Naive B cell (primary cell): Measurements from ENCODE around the gene AK9. TPM values are rescaled to one million over a fixed set of nuclear protein-coding genes. Genes with fewer than 3 reads are reported as not detected.

Experiments used
- ATAC-seq, 2 donors: fragments of 150-1000 bp; cut with Tn5 transposase; 2 replicates each; pipeline ENCODE4 v1.10.0; 2021; ENCODE audit warnings: low read depth in 2 of 2, mild to moderate bottlenecking in 2 of 2, moderate library complexity in 2 of 2
- DNase-seq: peaks from one replicate; pipeline ENCODE4 v3.0.0; 2022
- H3K27ac Mint-ChIP-seq, 6 donors: one replicate each; pipeline ENCODE4 v1.8.0; 2020 to 2022; ENCODE audit warnings: mild to moderate bottlenecking in 6 of 6, mixed read lengths in 6 of 6, moderate library complexity in 5 of 6, inconsistent platforms in 2 of 6
- H3K27me3 Mint-ChIP-seq, 3 donors: one replicate each; pipeline ENCODE4 v1.8.0; 2021 to 2022; ENCODE audit warnings: mixed read lengths in 3 of 3, mild to moderate bottlenecking in 1 of 3
- H3K36me3 Mint-ChIP-seq, 2 donors: one replicate each; pipeline ENCODE4 v1.8.0; 2020 to 2022; ENCODE audit warnings: mixed read lengths in 2 of 2, inconsistent platforms in 1 of 2, mild to moderate bottlenecking in 1 of 2
- H3K4me1 Mint-ChIP-seq, 3 donors: one replicate each; pipeline ENCODE4 v1.8.0; 2020 to 2022; ENCODE audit warnings: mixed read lengths in 3 of 3, inconsistent platforms in 1 of 3, mild to moderate bottlenecking in 1 of 3, moderate library complexity in 1 of 3
- H3K4me3 Mint-ChIP-seq, 8 donors: one replicate each; pipeline ENCODE4 v1.8.0; 2020 to 2022; ENCODE audit warnings: mild to moderate bottlenecking in 8 of 8, mixed read lengths in 8 of 8, moderate library complexity in 8 of 8, inconsistent platforms in 2 of 8
- H3K9me3 Mint-ChIP-seq, 7 donors: one replicate each; pipeline ENCODE4 v1.8.0; 2020 to 2022; ENCODE audit warnings: mixed read lengths in 7 of 7, mild to moderate bottlenecking in 5 of 7, inconsistent platforms in 2 of 7, moderate library complexity in 1 of 7
- polyA plus RNA-seq, 6 donors: library from polyadenylated mRNA; unstranded; fragments of 300-500 nt; fragmentation: Illumina TruSeq; gene quantifications; one replicate each; pipeline ENCODE4 v1.2.3, GENCODE V29; 2021; ENCODE audit warnings: low read depth in 6 of 6

The AK9 gene
- polyA plus RNA-seq, 6 donors from 2014 or later: 6.8 to 23.5 (median 15.9) TPM

- ATAC-seq: no peak
- Mint-ChIP-seq H3K9me3 (peaks cover 0 to 2% (median 0%) of the 10 kb centered on the region in 7 donors), H3K27ac (peak overlapping the region; percentile 61 to 95 (median 92)), H3K4me3 (peak overlapping the region in 3 of 8 donors; percentile 9 to 81 (median 11)), H3K27me3 (no peaks in the 10 kb centered on the region), H3K36me3 (peaks cover 0 to 8% of the 10 kb centered on the region in 2 donors), H3K4me1 (peaks cover 63 to 88% (median 83%) of the 10 kb centered on the region in 3 donors)
- DNase-seq: no peak
Observed at GRCh38 chr6:109446541-109446940, 244.5 kb downstream of the AK9 start.

- peaks cover 0 to 8% of the 10 kb centered on the region in 2 donors for H3K36me3 Mint-ChIP-seq
- no peak for ATAC-seq
- peak overlapping the region; percentile 53 to 95 (median 76) for H3K27ac Mint-ChIP-seq
- H3K27me3 Mint-ChIP-seq: no peaks in the 10 kb centered on the region
- peak overlapping the region in 2 of 8 donors; percentile 9 to 81 for H3K4me3 Mint-ChIP-seq
- H3K9me3 Mint-ChIP-seq: peaks cover 0 to 2% (median 0%) of the 10 kb centered on the region in 7 donors
- peaks cover 67 to 90% (median 86%) of the 10 kb centered on the region in 3 donors for H3K4me1 Mint-ChIP-seq
- no peak for DNase-seq
Observed at GRCh38 chr6:109446072-109446471, 244.9 kb downstream of the AK9 start.

- ATAC-seq: no peak
- DNase-seq: no peak
- Mint-ChIP-seq H3K36me3 (peaks cover 0 to 8% of the 10 kb centered on the region in 2 donors), H3K27ac (peak overlapping the region; percentile 78 to 95 (median 87)), H3K27me3 (no peaks in the 10 kb centered on the region), H3K9me3 (peaks cover 0 to 2% (median 0%) of the 10 kb centered on the region in 7 donors), H3K4me3 (peak overlapping the region in 2 of 8 donors; percentile 22 to 81), H3K4me1 (peaks cover 63 to 84% (median 81%) of the 10 kb centered on the region in 3 donors)
Observed at GRCh38 chr6:109445382-109445781, 245.6 kb downstream of the AK9 start.

GRCh38 chr6:109443425-109443950 lies 247.5 kb downstream of the AK9 start:
- no peak for ATAC-seq
- H3K9me3 Mint-ChIP-seq: peaks cover 0 to 2% (median 0%) of the 10 kb centered on the region in 7 donors
- H3K27me3 Mint-ChIP-seq: no peaks in the 10 kb centered on the region
- H3K4me1 Mint-ChIP-seq: peaks cover 52 to 73% (median 63%) of the 10 kb centered on the region in 3 donors
- DNase-seq: no peak
- peak overlapping the region; percentile 56 to 99 (median 83) for H3K27ac Mint-ChIP-seq
- H3K36me3 Mint-ChIP-seq: peaks cover 0 to 8% of the 10 kb centered on the region in 2 donors
- peak overlapping the region in 3 of 8 donors; percentile 53 to 95 (median 67) for H3K4me3 Mint-ChIP-seq

Other genes with a start within 250 kb of the AK9 start
- 10 to 100 TPM in 5 of 6 donors, 1 to 10 TPM in 1; 8.4 to 26.7 (median 16.1) TPM for gene MICAL1, start 235.4 kb downstream of the AK9 start, polyA plus RNA-seq
- gene ZBTB24, start 208.0 kb downstream of the AK9 start, polyA plus RNA-seq: 10 to 100 TPM; 12.0 to 18.5 (median 16.3) TPM
- gene FIG4, start 94 bp upstream of the AK9 start, polyA plus RNA-seq: 100 to 1,000 TPM in 1 of 6 donors, 10 to 100 TPM in 5; 59.0 to 124 (median 72.6) TPM